ENCODE measurements around the gene KIF2A.

KIF2A gene

DNA sequence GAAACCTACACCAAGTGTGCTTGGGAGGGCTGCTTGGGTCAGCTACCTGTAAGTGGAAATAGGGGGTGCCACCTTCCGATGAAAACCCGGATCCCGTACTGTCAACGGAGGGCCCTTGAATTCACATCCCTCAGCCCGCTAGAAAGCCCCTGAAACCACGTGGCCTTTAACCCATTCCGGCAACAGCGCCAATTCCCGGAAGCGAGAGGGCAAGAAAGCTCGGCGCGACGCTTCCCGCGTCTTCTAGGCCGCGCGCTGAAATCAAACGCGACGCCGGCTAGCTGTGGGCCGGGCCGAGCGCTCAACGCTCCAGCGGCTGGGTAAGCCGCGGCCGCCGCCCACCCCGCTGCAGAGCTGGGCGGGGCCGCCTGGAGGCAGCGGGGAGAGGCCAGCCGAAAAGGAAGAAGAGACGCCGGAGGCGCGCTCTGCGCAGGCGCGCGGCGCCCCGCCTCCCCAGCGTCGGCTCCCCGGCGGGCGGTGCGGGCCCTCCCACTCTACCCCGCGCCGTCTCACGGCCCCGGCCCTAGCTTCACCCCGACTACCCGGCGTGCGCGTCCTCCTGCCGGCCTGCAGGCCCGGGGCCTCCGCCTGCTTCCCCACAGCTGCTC is at the start of gene KIF2A:
TSS of gene KIF2A (plus strand) at position 492 of the 608 bp plus-strand sequence. CDS start 267 bp downstream, outside the sequence.
- DNase-seq (ENCODE audit: low read depth): peak; percentile 72

DNA sequence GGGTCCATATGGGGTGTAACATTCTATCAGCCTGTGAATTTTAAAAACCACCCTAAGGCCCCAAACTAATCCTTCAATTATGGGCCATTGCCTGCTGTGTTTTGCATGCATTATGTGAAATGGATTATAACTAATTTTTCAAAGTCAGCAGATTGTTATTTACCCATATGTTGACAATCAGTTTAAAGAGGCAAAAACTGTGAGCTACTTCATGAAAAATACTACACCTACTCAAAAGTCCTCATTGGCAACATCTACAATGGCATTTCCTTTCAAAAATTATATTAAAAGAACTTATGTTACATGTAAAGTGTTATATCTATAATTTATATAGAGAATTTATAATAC is 49.0 kb upstream of the KIF2A start:
- DNase-seq (ENCODE audit: low read depth): no peak

DNA sequence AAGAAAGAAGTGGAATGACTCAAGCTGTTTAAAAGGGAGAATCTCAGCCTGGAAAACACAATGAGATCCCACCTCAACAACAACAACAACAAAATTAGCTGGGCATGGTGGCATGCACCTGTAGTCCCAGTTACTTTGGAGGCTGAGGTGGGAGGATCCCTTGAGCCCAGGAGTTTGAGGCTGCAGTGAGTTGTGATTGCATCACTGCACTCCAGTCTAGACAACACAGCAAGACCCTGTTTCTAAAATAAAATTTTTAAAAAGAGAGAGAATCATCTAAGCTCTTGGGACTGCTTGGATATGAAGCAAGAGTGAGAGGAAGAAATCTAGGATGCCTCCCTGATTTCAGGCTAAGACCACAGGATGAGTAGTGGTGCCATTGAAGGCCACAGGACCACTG is 47.4 kb upstream of the KIF2A start:
- no peak for DNase-seq (ENCODE audit: low read depth)

DNA sequence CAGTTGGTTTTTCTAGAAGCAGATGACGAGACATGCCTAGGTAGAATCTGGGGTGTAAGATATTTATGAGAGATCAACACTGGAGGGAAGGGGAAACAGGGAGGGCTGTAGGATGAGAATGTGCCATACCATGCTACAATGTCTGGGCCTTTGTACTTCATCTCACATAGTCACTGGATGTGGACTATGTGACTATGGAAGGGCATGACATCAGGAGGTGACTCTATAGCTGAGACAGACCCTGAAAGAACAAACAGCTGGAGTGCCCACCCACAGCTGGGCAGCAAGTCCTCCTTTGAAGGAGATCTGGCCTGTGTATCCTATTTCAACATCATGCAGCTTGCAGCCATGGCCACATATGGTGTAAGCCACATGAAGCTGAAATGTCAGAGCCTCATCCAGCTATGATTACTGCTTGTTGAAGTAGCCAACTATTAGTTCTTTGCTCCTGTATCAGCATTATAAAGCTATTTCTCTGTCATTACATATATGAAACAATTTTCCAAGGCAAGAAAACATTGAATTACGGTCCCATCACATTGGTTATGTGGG is 46.2 kb upstream of the KIF2A start:
- no peak for DNase-seq (ENCODE audit: low read depth)

DNA sequence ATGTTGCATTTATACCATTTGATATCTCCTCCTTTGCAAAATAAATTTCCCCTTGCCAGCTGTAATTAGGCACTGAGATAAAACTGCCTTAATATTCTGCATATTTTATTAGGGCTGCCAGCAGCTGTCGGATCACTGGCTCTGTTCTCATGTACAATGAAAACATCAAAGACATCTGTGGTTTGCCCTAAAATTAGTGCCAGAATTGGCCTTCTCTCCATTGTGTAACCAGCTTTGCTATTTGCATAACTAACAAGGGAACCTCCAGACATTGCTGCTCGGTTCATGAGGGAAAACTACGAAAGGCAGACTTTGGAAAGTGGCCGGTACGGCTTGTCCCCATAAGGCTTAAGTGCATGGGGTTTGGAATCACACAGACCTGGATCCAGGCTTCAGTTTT is 45.5 kb upstream of the KIF2A start:
- no peak for DNase-seq (ENCODE audit: low read depth)

GRCh38 chr5:62263401-62263800 is 42.6 kb upstream of the KIF2A start:
- no peak for DNase-seq (ENCODE audit: low read depth)

- no peak for DNase-seq (ENCODE audit: low read depth)
Measured at GRCh38 chr5:62265648-62266112, 40.3 kb upstream of the KIF2A start.

- no peak for DNase-seq (ENCODE audit: low read depth)
Measured at GRCh38 chr5:62266573-62266972, 39.4 kb upstream of the KIF2A start.

- DNase-seq (ENCODE audit: low read depth): no peak
Measured at GRCh38 chr5:62268234-62268633, 37.8 kb upstream of the KIF2A start.

GRCh38 chr5:62268792-62269191 is 37.2 kb upstream of the KIF2A start:
- no peak for DNase-seq (ENCODE audit: low read depth)

DNA sequence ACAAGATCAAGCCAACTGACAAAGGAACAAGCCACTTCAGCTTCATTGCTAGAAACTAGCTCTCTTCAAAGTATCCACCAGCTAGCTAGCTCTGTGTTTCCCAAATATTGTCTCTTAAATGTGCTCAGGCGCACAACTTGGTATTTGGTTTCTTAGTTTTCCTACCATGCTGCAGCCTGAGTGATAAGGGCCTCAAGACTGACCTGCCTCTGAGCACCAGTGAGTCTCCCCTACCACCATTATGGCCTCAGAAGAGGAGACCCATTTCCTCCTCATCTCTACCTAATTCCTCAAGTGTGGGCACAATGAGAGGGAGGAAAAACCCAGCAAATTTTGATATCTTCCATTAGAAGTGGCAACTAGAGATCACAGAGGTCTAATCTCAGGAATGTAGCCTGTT is 34.6 kb upstream of the KIF2A start:
- DNase-seq (ENCODE audit: low read depth): no peak

GRCh38 chr5:62271870-62272269 is 34.1 kb upstream of the KIF2A start:
- no peak for DNase-seq (ENCODE audit: low read depth)

DNA sequence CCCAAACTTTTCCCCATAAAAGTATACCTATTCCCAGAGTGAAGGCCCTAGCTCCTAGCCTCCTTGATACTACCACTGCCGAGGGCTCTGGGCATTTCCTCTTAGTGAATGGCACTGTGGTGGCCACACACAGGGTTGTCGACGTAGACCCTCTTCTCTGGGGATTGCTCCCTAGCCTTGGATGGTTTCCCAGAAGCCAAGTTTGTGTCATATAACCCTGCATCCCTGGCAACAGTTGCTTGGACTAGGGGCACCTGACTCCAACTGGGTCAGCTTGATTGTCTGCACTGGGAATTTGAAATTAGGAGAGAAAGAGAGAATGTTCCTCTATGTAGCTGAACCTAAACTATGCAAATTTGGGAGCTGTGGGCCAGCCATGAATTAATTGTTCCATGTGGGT is 32.3 kb upstream of the KIF2A start:
- no peak for DNase-seq (ENCODE audit: low read depth)

DNA sequence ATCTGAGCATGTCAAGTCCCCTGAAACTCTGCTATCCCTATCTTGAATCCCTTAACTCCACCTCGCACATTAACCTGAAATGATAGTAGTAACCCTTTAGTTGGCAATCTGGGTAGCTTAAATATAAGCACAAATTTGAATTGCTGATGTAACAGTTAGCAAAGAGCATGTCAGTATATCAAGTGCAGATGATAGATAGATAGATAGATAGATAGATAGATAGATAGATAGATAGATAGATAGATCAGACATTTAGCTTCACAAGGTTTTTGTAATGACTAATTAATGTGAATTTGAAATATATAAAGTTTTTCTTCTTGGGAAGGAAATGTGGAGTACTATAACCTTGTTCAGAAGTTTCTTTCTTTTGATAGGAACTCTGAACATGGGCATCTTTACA is 30.4 kb upstream of the KIF2A start:
- DNase-seq (ENCODE audit: low read depth): no peak

DNA sequence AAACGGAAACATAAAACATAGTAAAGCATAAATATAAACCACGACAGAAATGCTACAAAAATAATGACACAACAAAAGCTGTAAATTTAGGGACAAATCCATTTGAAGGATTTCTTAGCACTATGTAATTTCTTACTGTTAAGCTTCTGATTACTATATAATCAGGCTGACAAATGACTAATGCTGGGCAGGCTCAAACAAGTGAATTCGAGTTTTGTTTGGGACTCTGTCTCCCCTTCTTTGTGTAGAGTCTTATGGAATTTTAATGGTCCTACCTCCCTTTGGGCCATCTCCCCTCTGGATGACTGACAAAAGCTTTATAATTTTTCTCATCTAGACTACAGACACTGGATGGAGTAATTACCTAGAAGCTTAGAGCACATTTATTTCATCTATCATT is 24.6 kb upstream of the KIF2A start:
- DNase-seq (ENCODE audit: low read depth): no peak

GRCh38 chr5:62282064-62282463 is 23.9 kb upstream of the KIF2A start:
- no peak for DNase-seq (ENCODE audit: low read depth)

DNA sequence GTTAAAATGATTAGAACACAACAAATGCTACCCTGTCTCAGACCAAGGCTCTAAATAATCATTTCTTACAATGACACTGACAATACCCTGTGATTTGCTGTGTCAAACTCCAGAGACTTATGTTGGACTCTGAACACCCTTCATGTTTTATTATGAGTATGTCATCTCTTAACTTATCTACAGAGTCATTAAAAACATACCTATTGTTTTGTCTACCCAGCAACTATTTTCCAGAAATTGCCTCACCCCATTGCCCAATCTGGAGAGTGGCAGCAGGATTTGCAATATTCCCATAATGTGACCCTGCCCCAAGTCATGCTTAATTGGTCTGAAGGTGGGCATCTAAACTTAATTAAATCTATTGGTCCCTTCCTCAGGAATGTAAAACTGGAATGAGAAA is 23.0 kb upstream of the KIF2A start:
- no peak for DNase-seq (ENCODE audit: low read depth)

DNA sequence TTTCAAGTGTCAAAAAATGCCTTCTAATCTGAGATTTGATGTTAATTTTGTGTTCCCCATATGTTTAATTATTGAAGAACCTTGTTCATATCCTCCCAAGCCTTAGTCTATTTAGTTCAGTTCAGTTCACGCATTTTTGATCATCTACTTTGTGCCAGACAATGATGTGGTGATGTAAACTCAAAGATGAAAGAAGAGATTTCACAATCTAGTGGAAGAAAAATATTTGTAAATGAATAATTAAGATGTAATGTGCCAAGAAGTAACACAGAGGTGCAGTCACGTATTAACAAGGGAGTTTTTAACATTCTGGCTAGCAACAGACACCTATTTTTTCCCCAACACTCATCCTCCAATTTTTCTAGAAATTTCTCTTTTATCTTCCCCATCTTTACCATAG is 22.1 kb upstream of the KIF2A start:
- no peak for DNase-seq (ENCODE audit: low read depth)

DNA sequence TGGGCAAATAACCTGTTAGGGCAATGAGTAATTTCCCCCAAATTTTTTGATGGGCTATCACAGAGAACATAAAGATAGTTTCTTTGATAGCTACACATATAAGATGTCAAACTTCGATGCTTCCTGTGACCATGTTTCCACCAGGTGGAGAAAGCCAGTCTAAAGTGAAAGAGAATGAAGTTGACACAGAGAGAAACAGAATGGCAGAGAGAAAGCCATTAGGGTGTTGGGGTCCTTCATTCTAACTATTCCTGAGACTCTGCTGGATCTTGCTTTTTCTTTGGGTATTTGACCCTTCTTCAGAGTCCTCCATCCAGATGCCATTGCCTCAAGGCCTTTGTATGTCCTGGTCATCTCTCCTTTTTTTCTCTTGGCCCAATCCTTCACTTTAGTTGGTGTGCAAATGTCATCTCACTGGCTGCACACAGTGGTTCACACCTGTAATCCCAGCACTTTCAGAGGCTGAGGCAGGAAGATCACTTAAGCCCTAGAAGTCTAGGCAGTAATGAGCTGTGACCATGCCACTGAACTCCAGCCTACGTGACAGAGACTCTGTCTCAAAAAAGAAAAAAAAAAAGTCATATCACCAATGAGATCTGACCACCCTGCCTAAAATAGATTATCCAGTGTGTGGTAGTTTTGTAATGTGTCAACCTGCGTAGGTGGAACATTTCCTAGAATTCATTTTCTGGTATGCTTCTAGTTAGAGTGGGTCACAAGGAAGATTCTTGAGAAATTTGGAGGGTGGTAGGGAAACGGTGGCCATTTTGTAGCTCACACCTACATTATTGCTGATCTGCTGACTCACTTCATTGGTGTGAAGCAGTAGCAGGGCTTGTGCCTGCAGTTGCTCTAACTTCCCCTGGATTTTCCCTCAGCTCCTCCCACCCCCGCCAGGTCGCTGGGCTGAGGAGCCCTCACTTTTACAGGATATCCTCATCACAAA is 20.8 kb upstream of the KIF2A start:
- DNase-seq (ENCODE audit: low read depth): no peak

- DNase-seq (ENCODE audit: low read depth): no peak
Measured at GRCh38 chr5:62286834-62287233, 19.2 kb upstream of the KIF2A start.

- DNase-seq (ENCODE audit: low read depth): no peak
Measured at GRCh38 chr5:62287237-62287636, 18.8 kb upstream of the KIF2A start.

GRCh38 chr5:62288118-62288517 is 17.9 kb upstream of the KIF2A start:
- DNase-seq (ENCODE audit: low read depth): no peak

DNA sequence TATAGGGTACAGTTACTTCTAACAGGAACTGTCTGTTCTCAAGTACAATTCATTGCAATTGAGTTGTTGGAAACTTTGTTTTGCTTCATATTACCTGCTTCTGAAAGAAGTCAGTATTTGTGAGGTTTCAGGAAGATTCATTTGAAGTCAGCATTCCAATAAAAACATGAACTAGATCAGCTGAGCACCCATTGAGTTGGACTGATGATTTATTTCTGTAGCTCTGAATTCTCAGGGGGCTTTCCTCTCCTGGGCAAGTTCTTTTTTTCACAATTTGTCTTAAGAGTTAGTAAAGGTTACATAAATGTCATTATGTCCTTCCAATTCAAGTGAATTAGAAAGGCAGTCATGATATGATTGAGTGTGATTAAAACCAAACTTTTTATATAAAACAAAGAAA is 16.2 kb upstream of the KIF2A start:
- DNase-seq (ENCODE audit: low read depth): no peak
